CD4-positive, alpha-beta T cell treated with Interleukin-4 for 4 hours (primary cell): ENCODE results near the gene PSME2.

ENCODE experiments used
- DNase-seq: peaks from one replicate; pipeline ENCODE4 v3.0.0-alpha.2; 2020

Gene PSME2

DNA sequence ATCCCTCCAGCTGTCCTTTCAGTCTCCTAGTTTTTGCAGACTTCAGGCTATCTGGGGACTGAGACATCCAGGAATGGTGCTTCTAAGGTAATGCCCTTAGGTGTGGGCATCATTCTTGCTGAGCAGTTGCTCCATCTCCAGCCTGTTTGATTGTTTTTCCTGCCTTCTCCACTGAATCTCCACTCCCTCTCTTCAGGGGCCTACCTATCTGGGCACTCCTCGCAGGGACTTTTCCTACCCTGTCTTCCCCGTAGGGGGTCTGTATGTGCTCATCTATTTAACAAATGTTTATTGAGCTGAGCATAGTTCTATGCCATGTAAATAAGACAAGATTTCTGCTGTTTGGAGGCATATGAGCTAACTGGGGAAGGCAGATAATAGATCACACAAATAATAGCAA lies 13.4 kb downstream of the PSME2 start:
- DNase-seq, result no peak

DNA sequence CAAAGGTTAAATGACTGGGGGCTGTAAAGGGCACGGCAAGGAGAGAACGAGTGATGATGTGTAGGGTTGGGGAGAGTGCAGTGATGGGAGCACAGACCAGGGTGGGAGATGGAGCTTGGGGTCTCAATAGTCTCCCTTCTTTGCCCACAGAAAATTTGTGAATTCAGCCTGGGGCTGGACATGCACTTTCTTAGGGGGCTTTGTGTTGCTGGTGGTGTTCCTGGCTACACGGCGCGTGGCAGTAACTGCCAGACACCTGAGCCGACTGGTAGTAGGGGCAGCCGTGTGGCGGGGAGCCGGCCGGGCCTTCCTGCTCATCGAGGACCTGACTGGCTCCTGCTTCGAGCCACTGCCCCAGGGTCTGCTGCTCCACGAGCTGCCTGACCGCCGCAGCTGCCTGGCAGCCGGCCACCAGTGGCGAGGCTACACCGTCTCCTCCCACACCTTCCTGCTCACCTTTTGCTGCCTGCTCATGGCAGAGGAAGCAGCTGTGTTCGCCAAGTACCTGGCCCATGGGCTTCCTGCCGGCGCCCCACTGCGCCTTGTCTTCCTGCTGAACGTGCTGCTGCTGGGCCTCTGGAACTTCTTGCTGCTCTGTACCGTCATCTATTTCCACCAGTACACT lies 14.2 kb downstream of the PSME2 start:
- DNase-seq, result peak; percentile 26

GRCh38 chr14:24131549-24131966 lies 14.9 kb downstream of the PSME2 start:
- no peak for DNase-seq

DNA sequence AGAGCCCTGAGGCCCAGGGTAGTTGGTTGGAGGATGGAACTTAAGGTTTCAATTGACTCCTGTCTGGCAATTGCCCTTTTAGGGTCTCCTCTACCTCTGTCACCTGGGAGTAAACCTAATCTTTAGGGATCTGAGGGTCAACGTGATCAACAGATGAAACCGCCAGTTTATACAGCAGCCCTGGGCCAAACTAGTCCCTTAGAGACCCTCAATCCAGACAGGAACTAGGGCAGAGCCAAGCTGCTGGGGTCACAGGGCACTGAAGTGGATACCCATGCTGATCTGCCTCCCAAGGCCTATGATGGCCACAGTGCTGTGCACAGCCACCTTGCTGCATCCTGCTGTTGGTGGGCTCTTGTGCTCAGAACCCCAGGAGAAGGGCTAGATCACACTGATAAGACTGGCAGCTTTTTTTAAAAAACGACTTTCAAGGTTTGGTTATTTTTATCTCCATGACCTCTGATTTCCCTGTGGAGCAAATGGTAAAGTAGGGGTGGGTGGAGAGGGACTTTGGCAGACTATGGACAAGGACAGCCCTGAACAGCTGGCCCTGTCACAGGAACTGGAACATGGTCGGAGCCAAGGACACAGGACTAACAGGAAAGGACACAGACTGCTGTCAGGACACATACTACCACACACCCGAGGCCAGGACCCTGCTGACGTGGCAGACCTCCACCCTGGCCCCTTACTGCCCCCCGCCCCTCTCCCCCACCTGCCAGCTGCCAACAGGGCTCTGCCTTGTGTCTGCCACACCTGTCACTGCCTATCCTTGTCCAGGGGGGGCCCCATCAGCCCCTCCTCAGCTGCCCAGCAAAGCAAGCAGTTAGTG lies 15.5 kb downstream of the PSME2 start:
- no peak for DNase-seq

DNA sequence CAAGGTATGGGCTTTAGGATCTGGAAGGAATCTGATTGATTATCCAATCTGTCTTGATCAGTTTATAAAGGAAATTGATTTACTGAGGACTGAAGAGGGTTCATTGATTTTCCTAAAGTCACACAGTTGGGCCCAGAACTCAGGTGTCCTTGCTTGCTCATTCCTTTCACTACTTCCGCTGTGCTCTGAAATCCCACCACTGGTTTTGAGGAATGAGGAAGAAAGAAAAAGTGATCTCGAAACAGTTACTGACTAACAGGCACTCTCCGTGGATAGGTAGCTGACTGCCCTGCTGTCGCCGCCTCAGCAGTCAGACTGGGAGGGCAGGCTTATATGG lies 16.1 kb downstream of the PSME2 start, which contains the start of gene FITM1:
Gene FITM1 (plus strand): TSS at position 280 of the 337 bp plus-strand sequence. CDS start 905 bp downstream, outside the sequence.
- no peak for DNase-seq

- no peak for DNase-seq
Observed at GRCh38 chr14:24129410-24129998, 16.9 kb downstream of the PSME2 start.

DNA sequence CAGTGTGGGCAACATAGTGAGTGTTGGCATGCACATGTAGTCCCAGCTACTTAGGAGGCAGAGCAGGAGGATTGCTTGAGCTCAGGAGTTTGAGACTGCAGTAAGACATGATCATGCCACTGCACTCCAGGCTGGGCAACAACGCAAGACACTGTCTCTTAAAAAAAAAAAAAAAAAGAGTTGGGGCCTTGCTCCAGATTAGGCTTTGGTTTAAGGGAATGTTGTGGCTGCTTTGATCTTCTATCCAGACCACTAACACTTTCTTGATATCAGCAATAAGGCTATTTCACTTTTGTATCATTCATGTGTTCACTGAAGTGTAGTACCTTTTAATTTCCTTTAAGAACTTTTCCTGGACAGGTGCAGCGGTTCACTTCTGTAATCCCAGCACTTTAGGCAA lies 18.7 kb downstream of the PSME2 start:
- no peak for DNase-seq

DNA sequence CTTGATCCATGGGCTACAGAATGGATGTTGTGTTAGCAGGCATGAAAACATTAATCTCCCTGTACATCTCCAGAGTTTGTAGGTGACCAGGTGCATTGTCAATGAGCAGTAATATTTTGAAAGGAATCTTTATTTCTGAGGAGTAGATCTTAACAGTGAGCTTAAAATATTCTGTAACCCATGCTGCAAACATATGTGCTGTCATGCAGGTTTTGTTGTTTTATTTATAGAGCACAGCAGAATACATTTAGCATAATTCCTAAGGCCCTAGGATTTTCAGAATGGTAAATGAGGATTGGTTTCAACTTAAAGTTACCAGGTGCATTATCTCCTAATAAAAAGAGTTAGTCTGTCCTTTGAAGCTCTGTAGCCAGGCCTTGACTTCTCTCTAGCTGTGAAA lies 19.5 kb downstream of the PSME2 start:
- DNase-seq, result no peak

- DNase-seq, result no peak
Observed at GRCh38 chr14:24123424-24124417, 22.7 kb downstream of the PSME2 start.

GRCh38 chr14:24122898-24123297 lies 23.5 kb downstream of the PSME2 start:
- no peak for DNase-seq

DNA sequence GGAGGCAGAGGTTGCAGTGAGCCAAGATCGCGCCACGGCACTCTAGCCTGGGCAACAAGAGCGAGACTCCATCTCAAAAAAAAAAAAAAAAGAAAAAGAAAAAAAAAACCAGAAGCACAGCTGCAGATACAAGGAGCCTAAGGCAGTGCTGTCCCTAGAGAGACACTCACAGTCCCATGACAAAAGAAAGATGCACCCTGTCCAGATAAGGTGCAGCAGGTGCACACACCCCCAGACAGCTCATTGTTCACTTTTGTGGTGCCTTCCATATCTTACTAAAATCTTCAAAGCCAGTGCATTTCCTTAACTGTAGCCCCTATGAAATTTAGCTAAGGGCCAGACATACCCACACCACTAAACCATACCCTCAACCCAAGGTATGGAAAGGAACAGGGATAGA lies 24.0 kb downstream of the PSME2 start:
- no peak for DNase-seq

DNA sequence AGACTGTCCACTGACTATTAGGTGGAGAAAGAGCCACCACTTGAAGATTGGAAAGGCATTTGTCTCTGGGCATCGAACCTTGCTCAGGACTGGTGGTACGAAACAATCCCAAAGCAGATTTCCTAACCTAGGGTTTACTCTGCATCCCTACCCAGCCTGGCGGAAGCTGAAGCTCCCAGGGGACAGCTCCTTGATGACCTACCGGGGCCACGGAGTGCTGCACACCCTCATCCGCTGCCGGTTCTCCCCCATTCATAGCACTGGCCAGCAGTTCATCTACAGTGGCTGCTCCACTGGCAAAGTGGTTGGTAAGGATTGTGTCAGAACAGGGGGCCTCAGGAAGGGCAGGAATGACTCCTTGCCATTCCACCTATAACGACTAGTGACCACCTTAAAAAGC lies 25.2 kb downstream of the PSME2 start:
- DNase-seq, result no peak

DNA sequence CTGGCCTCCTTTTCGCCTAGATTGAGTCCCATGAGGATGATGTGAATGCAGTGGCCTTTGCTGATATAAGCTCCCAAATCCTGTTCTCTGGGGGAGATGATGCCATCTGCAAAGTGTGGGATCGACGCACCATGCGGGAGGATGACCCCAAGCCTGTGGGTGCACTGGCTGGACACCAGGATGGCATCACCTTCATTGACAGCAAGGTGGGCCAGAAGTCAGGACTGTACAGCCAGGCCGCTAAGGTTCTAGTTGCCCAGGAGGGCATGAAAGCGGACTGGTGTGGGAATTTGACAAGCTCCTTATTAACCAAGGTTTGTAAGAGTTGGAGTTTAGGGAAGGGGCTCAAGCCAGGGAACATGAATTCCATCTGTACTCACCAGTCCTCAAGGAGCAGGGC lies 26.7 kb downstream of the PSME2 start:
- DNase-seq, result no peak

GRCh38 chr14:24117179-24117578 lies 29.2 kb downstream of the PSME2 start:
- DNase-seq, result no peak

GRCh38 chr14:24116128-24116814 lies 30.1 kb downstream of the PSME2 start:
- DNase-seq, result no peak

DNA sequence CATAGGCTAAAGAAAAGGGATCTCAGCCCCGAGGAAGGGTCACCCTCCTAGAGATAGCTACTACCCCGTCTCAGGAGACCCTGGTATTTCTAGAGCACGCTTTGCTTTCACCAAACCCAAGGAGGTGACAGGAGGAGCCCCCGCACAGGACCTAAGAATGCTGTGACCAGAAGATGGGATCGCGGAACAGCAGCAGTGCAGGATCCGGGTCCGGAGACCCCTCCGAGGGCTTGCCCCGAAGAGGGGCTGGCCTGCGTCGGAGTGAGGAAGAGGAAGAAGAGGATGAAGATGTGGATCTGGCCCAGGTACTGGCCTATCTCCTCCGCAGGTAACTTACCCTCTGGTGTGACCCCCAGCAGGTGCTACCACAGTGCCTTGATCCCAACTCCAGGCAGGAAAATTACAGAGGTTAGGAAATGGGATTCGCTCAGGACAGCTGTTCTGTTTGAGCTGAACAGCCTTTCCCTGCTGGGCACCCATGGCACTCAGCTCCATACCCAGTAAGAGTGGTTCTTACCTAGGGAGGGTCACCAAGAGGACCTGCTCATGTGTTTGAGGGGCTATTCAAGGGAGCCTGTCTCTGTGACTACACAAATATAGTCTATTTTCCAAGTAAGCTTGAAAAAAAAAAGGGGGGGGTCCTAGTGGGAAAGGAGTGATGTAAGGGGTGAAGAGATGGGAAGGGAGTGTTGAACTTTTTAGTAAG lies 30.8 kb downstream of the PSME2 start:
- DNase-seq, result no peak

DNA sequence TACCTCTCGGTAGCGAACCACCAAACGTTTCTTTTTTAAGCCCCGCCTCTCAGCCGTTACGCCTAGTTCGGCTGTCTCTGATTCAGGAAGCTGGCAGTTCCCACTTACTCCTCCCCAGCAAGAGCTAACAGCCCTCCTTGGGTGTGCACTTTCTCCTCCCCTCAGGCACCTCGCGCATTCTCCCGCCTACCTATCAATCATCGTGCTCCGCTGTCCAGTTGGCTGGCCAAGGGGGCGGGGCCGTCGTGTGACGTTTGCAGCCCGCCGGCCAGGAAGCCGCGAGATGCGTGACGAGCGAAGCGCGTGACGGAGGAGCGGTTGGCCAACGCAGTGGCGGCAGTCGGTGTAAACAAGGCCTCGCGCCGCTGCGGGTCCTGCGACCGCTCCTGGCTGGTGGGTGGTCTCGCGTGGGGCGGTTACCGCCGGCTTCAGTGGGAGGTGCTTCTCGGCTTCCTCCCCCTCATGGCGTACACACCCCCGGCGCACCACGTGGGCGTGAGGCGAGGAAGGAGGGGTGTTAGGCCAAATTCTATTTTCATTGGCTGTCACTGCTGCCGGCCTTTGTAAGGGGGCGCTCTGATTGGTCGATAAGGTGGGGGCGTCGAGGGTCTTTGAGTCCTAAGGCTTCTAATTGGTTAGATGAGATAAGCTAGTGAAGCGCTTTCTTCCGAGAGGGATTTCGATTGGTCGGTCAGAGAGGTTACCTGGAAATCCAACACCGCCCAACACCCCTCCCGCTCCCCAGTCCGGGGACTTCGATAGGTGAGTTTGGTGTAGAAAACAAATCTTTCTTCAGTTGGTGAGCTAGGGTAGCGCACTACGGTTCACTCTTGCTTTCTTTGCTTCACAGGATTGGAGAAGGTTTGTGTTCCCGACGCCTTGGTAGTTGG lies 31.6 kb downstream of the PSME2 start, which contains the start of the genes DCAF11 and NRL:
Gene DCAF11 (plus strand): TSS at position 246 of the 890 bp plus-strand sequence. CDS start 818 bp downstream, outside the sequence.
Gene NRL (minus strand): TSS at position 418 of the 890 bp plus-strand sequence. CDS start 32,101 bp downstream, outside the sequence.
- DNase-seq, result peak; percentile 100

DNA sequence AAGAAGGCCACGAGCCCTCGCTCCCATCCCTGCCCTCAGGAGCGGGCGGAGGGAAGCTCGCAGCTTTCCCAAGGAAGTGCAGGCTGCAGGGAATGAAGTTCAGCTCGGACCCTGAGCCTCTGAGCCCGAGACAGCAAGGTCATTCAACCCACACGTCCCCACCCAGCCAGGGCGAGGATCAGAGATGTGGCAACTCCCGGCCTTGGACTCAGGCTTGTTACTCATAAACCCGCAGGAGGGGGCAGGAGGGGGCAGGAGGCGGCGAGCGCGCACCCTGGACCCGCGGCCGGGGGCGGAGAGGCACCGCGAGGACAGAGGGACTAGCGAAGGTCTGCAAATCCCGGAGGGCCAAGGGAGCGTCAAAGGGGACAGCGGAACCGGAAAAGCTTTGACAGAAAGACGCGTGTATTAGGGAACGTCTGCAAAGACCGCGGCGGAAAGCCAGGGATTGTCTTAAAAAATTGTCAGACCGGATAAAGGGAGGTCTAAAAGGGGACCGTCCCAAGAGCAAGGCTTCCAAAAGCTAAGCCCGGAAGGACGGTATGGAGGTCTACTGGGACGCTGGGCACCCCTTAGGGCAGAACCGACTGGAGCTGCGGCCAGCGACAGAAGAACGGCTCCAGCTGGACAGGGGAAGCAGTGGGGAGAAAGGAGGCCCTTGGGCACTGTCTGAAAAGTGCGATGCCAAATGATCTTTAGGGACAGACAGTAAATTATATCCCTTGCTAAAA lies 32.4 kb downstream of the PSME2 start:
- DNase-seq, result peak; percentile 86

DNA sequence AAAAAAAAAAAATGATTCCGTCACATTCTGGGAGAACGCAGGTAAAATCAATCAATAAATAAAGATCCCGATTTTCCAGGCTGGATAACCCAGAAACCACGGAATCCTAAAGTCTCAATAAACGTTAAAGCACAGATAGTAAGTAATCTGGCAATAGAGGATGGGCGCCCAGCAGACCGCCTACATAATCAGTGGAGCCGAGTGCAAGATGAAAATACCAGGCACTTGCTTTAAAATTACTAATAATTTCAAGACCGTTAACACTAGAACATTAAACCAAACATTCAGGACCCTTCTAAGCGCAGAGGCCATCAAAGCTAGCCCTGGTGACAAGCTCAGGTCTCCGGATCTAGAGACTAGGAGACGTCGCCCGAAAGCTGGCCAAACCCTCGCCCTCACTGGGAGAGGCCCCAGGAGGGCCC lies 33.0 kb downstream of the PSME2 start:
- no peak for DNase-seq
